Raji (cell line): ENCODE results near the gene PRELID3B.

Experiments used
- POLR2A ChIP-seq: IDR thresholded peaks from 2 replicates; pipeline ENCODE4 v1.6.1; 2011; ENCODE audit warnings: low read depth, low read length, control low read depth; ENCODE audit not compliant: insufficient read depth

Gene PRELID3B

DNA sequence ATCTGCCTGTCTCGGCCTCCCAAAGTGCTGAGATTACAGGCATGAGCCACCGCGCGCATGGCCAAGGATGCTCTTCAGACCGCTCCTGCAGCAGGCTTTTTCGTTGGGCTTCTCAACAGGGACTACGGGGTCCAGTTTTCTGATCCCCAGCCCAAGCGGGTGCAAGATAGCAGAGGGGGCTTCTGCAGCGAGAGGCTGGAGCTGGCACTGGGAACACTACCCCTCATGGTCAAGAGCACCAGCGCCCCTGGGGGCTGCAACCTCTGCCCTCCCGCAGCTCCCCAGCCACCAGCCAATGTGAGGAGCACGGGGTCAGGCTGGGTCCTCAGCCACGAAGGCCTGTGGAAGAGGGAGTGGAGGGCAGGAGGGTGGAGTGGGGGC lies 41.5 kb downstream of the PRELID3B start:
- no peak for TF ChIP-seq POLR2A

DNA sequence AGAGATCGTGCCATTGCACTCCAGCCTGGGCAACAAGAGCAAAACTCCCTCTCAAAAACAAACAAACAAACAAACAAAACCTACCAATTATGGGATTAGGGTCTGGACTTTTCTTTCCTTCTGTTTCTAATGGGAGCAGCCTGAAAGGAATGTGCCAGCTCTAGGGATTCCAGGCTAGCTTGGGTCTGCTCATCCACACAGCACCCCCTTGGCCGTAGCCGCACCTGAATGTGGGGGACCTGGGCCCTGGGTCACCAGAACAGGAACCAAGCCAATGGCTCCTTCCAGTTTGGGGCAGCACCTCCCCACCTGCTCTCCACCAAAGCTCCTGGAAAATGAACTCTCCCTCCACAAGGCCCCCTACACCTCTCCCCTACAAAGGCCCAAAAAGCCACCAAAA lies 42.3 kb downstream of the PRELID3B start:
- TF ChIP-seq POLR2A: no peak

DNA sequence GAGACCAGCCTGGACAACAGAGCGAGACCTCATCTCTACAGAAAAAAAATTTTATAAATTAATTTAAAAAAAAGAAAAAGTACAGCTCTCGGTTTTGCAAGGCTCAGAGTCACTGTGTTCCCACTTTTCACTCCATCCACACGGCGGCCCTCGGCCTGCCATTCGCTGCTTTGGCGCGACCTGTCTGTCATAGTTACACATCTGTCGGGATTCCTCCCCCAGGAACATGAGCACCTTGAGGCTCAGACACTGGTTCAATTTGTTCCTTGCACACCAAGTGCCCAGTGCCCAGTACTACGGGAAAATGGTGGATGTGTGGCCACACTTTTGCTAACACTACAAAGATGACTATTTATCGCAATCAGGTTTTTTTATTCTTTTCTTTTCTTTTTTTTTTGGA lies 43.9 kb downstream of the PRELID3B start:
- no peak for TF ChIP-seq POLR2A

DNA sequence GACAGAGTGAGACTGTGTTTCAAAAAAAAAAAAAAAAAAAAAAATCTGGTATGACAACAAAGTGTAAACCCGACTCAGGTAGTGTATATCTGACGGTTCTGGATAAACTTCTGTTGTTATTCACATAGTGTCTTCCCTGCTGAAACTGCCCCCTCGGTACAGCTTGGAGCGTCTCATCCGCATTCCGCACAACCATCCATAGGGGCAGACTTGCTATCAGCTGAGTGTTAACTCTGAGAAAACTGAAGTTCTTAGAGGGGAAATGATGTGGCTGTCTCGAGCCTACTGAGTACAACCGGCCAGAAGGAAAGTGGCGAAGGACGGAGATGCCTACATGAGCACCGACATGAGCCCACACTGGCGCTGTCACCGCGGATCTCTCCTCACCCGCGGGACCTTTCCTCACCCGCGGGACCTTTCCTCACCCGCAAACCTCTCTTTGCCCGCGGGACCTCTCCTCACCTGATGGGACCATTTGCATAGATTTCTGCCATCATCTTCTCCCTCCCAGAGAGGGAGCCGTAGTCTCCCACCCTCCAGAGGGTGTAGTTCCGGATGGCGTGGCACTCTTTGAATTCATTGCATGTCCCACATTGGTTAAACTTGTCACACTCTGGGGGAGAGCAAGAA lies 45.3 kb downstream of the PRELID3B start:
- TF ChIP-seq POLR2A: no peak

DNA sequence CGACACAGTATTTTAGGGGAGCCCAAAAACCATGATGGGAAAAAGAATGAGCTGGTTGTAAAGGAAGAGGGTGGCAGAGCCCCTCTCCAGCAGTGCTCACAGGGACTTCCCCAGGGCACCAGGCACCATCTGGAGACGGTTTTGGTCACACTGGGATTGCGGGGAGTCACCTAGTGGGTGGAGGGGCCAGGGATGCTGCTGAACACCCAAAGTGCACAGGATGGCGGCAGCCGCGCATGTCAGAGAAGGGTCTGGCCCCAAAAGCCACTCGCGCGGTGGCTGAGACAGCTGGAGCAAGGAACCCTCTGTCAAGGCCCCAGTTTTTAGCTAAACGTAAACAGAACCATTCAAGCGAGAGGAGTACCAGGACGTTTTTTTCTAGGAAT lies 46.4 kb downstream of the PRELID3B start:
- TF ChIP-seq POLR2A: no peak

DNA sequence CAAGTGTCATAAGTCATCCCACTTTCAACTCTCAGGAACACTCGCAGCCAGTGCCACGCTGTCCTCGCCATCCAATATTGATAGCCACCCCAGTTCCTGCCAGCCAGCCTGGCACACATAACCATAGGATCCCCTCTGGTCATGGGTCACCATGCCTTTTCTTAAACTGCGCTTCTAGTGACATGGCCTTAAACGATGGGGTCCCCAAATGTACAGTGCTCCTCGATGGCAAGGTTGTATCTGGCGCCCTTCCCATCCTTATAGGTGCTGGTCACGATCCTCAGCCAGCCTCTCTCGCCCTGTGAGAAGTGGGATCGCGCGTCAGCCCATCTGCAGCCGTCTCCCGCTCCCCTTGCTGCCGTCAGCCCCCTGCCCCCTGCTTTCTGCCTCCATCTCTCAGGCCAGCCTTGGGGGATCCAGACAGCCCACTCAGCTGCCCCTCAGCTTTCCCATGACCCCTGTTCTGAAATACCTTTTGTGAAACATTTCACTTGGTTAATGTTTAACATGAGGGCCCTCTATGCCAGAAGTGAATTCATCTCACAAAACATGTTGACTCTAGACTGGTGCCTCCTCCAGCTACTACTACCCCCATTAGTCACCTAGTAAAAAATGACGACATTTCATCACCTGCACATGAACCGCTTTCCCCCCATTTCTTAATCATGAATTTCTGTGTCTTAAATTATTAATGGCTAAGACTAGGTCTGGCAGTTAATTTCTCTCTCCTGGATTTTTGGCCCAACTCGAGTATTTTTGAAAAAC lies 46.9 kb downstream of the PRELID3B start:
- TF ChIP-seq POLR2A: no peak

DNA sequence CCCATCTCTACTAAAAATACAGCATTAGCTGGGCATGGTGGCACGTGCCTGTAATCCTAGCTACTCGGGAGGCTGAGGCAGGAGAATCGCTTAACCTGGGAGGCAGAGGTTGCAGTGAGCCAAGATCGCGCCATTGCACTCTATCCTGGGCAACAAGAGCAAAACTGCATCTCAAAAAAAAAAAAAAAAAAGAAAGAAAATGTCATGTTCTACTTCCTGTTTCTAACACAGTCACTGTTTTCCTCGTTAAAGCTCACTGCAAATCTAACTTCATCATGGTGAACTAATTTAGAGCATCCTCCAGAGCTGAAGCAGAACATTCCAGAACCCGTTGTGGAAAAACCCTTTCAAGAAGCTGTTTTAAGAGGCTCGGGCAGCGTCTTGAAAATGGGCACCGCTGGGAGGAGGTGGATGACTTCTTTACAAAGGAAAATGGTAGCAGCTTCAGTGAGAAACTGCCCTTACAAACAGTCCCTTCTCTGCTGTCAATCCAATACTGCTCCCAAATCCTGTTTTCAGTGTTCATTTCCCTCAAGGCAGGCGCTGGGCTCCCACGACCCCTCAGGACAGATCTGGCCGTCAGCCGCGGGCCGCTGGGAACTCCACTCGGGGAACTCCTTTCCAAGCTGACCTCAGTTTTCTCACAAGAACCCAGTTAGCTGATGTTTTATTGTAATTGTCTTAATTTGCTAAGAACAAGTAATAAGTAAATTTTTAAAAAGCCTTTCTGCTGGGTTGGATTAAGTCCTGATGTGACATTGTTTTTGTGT lies 48.0 kb downstream of the PRELID3B start:
- no peak for TF ChIP-seq POLR2A

DNA sequence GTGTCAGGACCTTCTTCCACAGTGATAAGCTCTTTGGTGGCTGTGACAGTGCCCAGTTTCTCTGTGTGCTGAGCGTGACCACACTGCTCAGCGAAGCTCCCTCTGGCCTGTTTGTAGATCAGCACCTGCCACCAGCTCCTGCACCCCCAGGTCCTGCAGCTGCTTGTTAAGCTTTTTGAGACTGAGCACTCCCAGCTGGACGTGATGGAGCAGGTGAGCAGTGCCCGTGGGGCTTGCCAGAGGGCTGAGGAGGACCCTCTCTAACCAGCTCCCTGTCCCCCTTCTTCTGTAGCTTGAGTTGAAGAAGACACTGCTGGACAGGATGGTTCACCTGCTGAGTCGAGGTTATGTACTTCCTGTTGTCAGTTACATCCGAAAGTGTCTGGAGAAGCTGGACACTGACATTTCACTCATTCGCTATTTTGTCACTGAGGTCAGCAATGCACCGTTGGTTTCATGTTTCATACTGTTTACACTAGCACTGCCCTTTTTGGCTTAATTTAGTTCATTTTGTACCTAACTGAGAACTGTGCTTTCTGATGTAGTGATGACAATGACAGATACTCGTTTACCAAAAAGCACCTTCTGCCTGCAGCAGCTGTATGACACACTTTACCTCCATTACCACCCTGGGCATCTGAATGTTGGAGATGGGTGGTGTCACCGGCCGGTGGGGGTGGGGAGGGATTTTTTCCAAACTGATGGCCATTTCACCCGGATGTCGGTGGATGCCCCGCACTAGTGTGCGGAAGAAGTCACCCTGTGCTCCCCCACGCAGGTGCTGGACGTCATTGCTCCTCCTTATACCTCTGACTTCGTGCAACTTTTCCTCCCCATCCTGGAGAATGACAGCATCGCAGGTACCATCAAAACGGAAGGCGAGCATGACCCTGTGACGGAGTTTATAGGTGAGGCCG lies 49.0 kb downstream of the PRELID3B start:
- no peak for TF ChIP-seq POLR2A

DNA sequence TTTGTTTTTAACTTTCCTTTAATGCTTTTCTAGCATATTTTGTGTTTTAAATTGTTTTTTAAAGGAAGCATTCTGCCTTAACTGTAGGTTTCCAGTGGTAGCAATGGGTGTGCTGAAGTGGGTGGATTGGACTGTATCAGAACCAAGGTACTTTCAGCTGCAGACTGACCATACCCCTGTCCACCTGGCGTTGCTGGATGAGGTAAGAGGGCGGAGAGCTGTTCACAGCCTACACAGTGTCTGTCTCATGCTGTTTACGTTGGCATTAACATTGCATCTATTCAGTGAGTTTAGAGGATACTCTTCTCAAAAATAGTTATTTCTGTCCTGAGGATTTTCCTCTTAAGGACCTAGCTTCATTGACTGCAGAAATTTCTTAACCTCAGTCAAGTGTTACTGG lies 49.7 kb downstream of the PRELID3B start:
- no peak for TF ChIP-seq POLR2A

DNA sequence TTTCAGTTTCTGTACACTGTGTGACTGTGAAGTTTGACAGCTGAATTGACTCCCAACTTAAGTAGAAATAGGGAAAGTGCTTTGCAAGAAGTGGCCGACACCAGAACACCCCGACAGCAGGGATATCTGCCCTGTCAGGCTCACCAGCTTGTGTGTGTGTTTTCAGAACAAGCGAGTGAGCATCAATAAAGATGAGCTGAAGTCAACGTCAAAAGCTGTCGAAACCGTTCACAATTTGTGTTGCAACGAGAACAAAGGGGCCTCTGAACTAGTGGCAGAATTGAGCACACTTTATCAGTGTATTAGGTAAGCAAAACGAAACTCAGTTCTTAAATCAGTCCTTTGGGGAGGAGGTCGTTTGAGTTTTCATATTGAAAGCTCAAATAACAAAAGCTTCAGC lies 50.9 kb downstream of the PRELID3B start:
- TF ChIP-seq POLR2A: no peak

DNA sequence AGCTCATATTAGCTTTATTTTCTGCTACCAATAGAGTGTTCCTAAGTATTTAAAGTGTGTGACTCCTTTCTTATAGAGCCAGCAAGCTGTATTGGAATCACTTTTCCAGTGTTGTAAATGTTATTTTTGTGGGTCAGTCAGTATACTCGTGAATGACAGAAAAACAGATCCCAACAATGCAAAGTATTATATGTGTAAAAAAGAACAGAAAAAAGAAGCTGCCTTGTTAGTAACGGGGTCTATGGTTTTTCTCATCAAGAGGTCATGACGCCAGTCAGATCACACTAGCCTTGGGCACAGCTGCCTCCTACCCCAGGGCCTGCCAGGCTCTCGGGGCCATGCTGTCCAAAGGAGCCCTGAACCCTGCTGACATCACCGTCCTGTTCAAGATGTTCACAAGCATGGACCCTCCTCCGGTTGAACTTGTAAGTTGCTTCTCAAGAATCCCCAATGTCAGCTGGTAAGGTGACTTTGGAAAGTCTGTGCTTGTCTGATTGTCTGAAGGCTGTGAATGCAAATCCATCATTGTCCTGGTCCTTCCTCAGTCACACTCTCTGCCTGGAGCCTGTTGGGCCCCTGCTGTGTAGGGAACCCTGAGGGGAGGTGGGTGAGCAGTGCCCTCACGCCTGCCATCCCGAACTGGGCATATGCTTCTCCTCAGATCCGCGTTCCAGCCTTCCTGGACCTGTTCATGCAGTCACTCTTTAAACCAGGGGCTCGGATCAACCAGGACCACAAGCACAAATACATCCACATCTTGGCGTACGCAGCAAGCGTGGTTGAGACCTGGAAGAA lies 51.7 kb downstream of the PRELID3B start:
- TF ChIP-seq POLR2A: no peak

DNA sequence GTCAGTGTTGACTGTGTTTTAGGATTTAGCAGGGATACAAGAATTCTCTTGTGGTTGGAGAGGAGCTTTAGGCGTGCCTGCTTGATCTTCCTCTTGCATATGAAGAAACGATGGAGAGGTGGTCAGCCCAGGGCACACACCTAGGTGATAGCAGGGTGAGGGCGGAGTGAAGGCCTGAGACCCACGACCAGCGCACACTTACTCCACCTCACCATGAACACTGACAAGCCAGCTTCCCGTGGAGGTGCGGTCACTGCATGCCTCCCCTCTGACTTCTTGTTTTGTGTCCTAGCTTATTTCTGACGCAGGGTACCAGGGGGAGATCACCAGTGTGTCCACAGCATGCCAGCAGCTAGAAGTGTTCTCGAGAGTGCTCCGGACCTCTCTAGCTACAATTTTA lies 53.4 kb downstream of the PRELID3B start:
- no peak for TF ChIP-seq POLR2A

DNA sequence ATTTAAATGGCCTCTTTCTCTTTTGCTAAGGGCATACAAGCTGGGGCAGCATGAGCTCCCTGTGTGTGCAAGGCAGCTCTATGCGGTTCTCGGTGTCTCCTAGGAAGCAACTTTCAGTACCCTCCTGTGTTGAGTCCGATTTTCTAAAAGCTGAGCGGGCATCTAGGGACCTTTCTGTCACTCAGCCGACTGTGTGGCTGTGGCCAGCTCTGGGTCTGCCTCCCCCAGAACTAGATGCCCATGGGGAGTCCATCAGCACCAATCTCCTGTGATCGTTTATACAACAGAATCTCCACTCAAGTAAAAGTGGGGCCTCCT lies 54.1 kb downstream of the PRELID3B start:
- no peak for TF ChIP-seq POLR2A

DNA sequence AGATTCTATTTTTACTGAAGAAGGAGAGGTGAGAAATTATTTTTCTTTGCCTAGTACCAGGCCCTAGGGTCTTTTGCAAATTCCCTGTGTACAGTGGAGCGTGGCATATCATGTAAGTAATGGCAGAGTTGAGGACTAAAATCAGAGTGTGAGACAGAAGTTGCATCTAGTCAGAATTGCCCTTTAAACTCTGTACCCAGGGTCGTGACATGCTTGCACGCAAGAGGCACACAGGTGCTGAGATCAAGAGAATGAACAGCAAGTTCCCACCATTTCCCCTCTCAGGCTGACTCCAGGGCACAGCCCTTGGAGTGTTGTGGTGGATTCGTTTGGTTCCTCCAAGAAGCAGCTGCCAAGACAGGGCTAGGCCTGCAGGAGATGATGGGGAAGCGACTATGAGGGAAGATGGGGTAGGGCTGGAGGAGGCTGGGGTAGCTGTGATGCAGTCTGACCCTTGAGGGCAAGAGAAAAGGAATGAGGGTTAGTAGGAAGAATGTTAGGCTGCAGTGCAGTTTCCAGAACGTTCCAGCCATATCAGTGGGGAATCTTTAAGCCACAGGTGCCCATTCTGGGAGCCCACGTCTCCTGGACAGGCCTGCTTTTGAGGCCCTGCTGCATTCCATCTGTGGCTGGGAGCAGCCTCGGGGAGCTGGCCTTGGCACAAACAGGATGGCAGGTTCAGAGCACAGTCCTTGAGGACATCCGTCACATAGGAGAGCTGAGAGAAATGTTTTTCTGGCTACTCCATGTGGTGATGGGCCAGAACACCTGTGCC lies 54.6 kb downstream of the PRELID3B start:
- TF ChIP-seq POLR2A: no peak
